HG03342 (cell line): ENCODE data around the gene TPSB2.
"Not testable (repeated sequence)": the region's sequence is repeated elsewhere in the genome, so short reads cannot be mapped to it uniquely, and the experiment has no call there.

Source experiments
- ATAC-seq: cut with Tn5 transposase; IDR thresholded peaks from one replicate; pipeline ENCODE4 v1.9.1; 2021; ENCODE audit warnings: mild to moderate bottlenecking, moderate library complexity; ENCODE audit not compliant: unreplicated experiment

Gene TPSB2

DNA sequence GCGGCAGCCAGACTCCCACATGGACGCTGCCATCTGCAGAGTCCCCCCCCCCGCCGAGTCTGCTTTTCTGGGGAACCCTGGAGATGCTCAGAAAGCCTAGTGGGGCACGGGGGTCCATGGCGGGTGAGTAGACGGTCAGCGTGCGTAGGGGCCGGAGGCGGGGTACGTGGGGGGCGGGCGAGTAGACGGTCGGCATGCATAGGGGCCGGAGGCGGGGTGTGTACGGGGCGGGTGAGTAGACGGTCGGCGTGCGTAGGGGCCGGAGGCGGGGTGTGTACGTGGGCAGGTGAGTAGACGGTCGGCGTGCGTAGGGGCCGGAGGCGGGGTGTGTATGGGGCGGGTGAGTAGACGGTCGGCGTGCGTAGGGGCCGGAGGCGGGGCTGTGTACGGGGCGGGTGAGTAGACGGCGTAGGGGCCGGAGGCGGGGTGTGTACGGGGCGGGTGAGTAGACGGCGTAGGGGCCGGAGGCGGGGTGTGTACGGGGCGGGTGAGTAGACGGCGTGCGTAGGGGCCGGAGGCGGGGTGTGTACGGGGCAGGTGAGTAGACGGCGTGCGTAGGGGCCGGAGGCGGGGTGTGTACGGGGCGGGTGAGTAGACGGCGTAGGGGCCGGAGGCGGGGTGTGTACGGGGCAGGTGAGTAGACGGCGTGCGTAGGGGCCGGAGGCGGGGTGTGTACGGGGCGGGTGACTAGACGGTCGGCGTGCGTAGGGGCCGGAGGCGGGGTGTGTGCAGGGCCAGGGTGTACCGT lies 44.4 kb downstream of the TPSB2 start:
- not testable (repeated sequence) for ATAC-seq

DNA sequence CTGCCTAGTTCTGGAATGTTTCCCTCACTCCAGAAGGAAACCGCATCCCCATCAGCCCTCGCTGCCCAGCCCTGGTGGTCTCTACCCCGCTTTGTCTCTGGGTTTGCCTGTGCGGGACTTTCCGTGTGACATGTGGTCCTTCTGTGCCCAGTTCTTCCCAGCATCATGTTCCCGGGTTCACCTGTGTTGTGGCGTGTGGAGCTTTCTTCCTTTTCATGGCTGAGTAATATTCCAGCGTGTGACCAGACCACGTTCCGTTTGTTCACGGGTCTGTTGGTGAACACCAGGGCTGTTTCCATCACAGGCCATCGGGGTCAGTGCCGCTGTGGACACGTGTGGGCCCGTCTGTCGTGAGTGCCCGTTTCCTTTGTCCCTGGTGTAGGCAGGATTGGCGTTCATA lies 45.0 kb downstream of the TPSB2 start:
- ATAC-seq, result no peak

GRCh38 chr16:1184156-1184868 lies 45.7 kb downstream of the TPSB2 start:
- ATAC-seq, result no peak

- no peak for ATAC-seq
Observed at GRCh38 chr16:1182950-1183907, 46.8 kb downstream of the TPSB2 start.

GRCh38 chr16:1182316-1182671 lies 47.7 kb downstream of the TPSB2 start:
- no peak for ATAC-seq

GRCh38 chr16:1181404-1182315 lies 48.3 kb downstream of the TPSB2 start:
- ATAC-seq, result no peak

DNA sequence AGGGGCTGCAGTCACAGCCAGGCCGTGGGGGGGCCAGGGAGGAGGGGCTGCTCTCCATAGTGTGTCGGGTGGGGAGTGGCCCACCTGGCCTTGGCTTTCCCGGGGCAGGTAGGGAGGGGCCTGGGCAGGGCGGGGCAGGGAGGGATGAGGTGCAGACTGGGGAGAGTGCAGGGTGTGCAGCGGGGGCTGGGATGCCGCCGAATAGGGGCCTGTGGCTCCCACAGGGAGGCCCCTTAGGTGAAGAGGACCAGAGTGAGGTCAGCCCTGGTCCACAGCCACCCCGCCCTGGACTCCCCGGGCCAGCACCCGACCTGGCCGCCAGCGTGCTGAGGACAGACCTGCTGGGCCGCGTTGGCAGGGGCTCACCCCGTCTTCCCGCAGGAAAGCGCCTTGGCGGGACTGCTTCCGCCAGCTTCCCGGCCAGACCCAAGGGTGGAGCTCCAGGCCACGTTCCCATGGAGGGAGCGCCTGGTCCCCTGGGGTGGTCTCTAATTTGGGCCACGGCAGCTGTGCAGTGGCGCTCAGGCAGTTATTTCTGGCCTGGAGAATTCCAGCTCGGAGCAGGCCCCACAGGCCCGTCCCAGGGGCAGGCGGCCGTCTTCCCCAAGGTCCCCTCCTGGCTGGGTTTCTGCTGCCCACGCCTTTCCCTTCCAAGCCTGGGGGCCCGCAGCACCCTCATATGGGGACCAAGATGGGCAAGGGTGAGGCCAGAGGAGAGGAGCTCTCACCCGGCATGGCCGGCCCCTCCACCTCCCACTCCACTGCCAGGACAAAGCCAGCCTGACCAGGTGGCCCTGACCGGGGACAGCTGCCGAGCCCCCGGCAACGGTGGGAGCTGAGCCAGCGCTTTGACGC lies 49.2 kb downstream of the TPSB2 start:
- no peak for ATAC-seq
